C4-2B (cell line): ENCODE measurements around the gene MLLT3.

Experiments used
- CTCF ChIP-seq: fragments of 450-650 bp; conservative IDR thresholded peaks from 2 replicates; pipeline ENCODE4 v1.5.1; 2017; ENCODE audit warnings: mild to moderate bottlenecking
- ZFX ChIP-seq: fragments of 450-650 bp; IDR thresholded peaks from 2 replicates; pipeline ENCODE4 v1.6.1; 2017

- TF ChIP-seq CTCF (no peak), ZFX (no peak)
Observed at GRCh38 chr9:20632705-20633104, 10.4 kb upstream of the MLLT3 start.
